ENCODE data around the gene PLEKHA7.

PLEKHA7 gene

GRCh38 chr11:16794047-16794818 lies 220.0 kb downstream of the PLEKHA7 start:
- TF ChIP-seq CTCF (conservative IDR thresholded peaks at IDR 0.05): no peak
- no peak for TF ChIP-seq ZFX (IDR thresholded peaks at IDR 0.05)
- H3K27ac ChIP-seq: no peak overlapping the region

- H3K27ac ChIP-seq: no peak overlapping the region
These were observed 220.7 kb downstream of the PLEKHA7 start for GRCh38 chr11:16793511-16793910.

GRCh38 chr11:16793009-16793408 lies 221.2 kb downstream of the PLEKHA7 start:
- TF ChIP-seq CTCF (conservative IDR thresholded peaks at IDR 0.05) (no peak), ZFX (IDR thresholded peaks at IDR 0.05) (no peak)
- H3K27ac ChIP-seq: no peak overlapping the region

More at GRCh38 chr11:16793511-16793910, 220.7 kb downstream of the PLEKHA7 start:
- no peak for TF ChIP-seq CTCF (conservative IDR thresholded peaks at IDR 0.05)

GRCh38 chr11:16792426-16792825 lies 221.8 kb downstream of the PLEKHA7 start:
- H3K27ac ChIP-seq: no peak overlapping the region
- TF ChIP-seq CTCF (conservative IDR thresholded peaks at IDR 0.05): no peak
- no peak for TF ChIP-seq ZFX (IDR thresholded peaks at IDR 0.05)

GRCh38 chr11:16791191-16791961 lies 222.8 kb downstream of the PLEKHA7 start:
- TF ChIP-seq ZFX (IDR thresholded peaks at IDR 0.05): no peak
- no peak for TF ChIP-seq CTCF (conservative IDR thresholded peaks at IDR 0.05)
- H3K27ac ChIP-seq: no peak overlapping the region

GRCh38 chr11:16790486-16791190 lies 223.6 kb downstream of the PLEKHA7 start:
- H3K27ac ChIP-seq: no peak overlapping the region

More at GRCh38 chr11:16790486-16791190, 223.6 kb downstream of the PLEKHA7 start:
- TF ChIP-seq ZFX (IDR thresholded peaks at IDR 0.05) (no peak), CTCF (conservative IDR thresholded peaks at IDR 0.05) (no peak)
